Measurements from ENCODE around the gene CSE1L. TPM values are rescaled to one million over a fixed set of nuclear protein-coding genes. Genes with fewer than 3 reads are reported as not detected.
A peak's percentile ranks its signal among the peaks of the same experiment; 100 is the strongest.
"Not testable (repeated sequence)": the region's sequence is repeated elsewhere in the genome, so short reads cannot be mapped to it uniquely, and the experiment has no call there.

Gene CSE1L
- total RNA-seq, 1 donor = 154 TPM

GRCh38 chr20:49024220-49024619 lies 21.9 kb upstream of the CSE1L start:
- no peak for DNase-seq (ENCODE audit: low read depth)
- H3K4me3 ChIP-seq (ENCODE audit: low read depth, low read length) = no peak overlapping the region
- TF ChIP-seq, protein P1, sequence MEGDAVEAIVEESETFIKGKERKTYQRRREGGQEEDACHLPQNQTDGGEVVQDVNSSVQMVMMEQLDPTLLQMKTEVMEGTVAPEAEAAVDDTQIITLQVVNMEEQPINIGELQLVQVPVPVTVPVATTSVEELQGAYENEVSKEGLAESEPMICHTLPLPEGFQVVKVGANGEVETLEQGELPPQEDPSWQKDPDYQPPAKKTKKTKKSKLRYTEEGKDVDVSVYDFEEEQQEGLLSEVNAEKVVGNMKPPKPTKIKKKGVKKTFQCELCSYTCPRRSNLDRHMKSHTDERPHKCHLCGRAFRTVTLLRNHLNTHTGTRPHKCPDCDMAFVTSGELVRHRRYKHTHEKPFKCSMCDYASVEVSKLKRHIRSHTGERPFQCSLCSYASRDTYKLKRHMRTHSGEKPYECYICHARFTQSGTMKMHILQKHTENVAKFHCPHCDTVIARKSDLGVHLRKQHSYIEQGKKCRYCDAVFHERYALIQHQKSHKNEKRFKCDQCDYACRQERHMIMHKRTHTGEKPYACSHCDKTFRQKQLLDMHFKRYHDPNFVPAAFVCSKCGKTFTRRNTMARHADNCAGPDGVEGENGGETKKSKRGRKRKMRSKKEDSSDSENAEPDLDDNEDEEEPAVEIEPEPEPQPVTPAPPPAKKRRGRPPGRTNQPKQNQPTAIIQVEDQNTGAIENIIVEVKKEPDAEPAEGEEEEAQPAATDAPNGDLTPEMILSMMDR (IDR thresholded peaks at IDR 0.05; ENCODE audit: insufficient read depth, low read length) = no peak

- DNase-seq (ENCODE audit: low read depth); H3K4me3 ChIP-seq (ENCODE audit: low read depth, low read length): not testable (repeated sequence)
Measured at GRCh38 chr20:49028177-49028576, 17.9 kb upstream of the CSE1L start.

DNA sequence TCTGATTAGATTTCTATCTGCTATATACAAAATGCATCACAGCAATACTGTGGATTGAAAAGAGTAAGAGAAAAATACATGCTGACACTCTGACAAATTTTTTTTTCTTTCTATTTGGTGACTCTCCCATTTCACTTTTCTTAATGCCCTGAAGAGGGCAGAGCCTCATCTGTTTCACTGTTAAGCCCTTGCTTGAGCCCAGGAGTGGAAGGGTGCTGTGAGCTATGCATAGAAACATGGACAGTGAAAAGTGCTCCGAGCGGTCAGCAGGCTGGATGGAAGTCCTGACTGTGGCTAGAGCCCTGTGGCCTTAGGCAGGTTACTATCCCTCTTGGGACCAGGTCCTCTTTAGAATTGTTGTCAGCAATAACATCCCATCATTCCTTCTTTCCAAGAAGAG lies 17.4 kb upstream of the CSE1L start:
- DNase-seq (ENCODE audit: low read depth) = peak; percentile 58
- TF ChIP-seq, protein P1 (IDR thresholded peaks at IDR 0.05; ENCODE audit: insufficient read depth, low read length) = peak; percentile 58
- H3K4me3 ChIP-seq (ENCODE audit: low read depth, low read length) = no peak overlapping the region

DNA sequence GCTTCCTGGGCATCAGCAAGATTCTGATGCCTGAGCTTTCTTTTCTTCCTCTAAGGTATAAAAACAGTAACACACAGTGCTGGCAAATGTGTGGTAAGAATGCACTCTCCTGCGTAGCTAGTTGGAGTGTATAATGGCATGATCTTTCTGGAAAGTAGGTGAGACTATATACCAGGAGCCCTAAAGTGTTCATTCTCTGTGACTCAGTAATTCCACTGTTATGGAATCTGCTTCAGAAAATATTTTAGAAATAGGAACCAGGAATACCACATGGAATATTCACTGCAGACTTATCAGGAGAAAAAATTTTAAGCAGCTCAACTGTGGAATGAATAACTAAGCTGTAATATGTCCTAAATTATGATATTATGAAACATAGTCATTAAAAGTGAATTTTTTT lies 16.9 kb upstream of the CSE1L start:
- DNase-seq (ENCODE audit: low read depth) = peak; percentile 76
- H3K4me3 ChIP-seq (ENCODE audit: low read depth, low read length) = no peak overlapping the region
- TF ChIP-seq, protein P1 (IDR thresholded peaks at IDR 0.05; ENCODE audit: insufficient read depth, low read length) = no peak

- DNase-seq (ENCODE audit: low read depth) = peak; percentile 63
- TF ChIP-seq, protein P1 (IDR thresholded peaks at IDR 0.05; ENCODE audit: insufficient read depth, low read length) = no peak
Measured at GRCh38 chr20:49030954-49031619, 15.0 kb upstream of the CSE1L start.

GRCh38 chr20:49032455-49032854 lies 13.7 kb upstream of the CSE1L start:
- DNase-seq (ENCODE audit: low read depth) = no peak
- TF ChIP-seq, protein P1 (IDR thresholded peaks at IDR 0.05; ENCODE audit: insufficient read depth, low read length) = no peak
- H3K4me3 ChIP-seq (ENCODE audit: low read depth, low read length) = no peak overlapping the region

More at GRCh38 chr20:49030954-49031619, 15.0 kb upstream of the CSE1L start:
- no peak overlapping the region for H3K4me3 ChIP-seq (ENCODE audit: low read depth, low read length)

DNA sequence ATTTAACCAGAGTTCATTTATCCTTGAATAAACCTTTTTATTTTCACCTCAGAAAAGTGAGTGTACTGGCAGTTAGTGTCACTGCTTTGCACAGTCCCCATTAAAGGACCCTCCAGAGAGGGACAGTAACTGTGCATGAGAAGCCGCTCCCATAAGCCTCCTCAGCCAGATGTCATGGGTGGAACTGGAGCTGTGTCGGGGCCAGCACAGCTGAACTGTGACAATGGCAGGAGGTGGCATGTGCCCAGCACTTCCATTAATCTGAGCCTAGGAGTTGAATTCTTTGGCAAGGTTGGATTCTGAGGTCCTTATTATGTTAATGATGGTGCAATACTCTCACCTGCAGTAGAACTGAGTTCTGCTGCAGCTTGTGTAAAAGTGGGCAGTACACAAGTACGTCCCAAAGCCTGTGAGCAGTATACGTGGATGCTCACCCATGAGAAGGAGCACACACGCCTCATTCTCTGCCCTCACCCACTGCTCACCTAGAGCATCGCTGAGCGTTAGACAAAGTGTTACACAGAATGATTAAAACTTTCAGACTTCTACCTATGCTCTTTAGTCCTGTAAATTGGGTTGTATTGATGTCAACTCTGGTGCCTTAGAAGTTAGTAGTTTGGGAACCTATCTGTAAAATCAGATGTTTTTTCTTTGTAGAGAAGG lies 11.9 kb upstream of the CSE1L start:
- H3K4me3 ChIP-seq (ENCODE audit: low read depth, low read length) = no peak overlapping the region
- no peak for DNase-seq (ENCODE audit: low read depth)
- TF ChIP-seq, protein P1 (IDR thresholded peaks at IDR 0.05; ENCODE audit: insufficient read depth, low read length) = no peak

All from fibroblast of the aortic adventitia (primary cell).